Trophoblast cell (in vitro differentiated cells and primary cell): Measurements from ENCODE around the gene ERG.
A peak's percentile ranks its signal among the peaks of the same experiment; 100 is the strongest.

Source experiments
- DNase-seq, 2 donors: peaks; one replicate each; pipeline ENCODE4 v3.0.0-alpha.2; 2016
- H2AFZ ChIP-seq: 2 replicates; pipeline ENCODE4 v1.6.1; 2013; ENCODE audit warnings: low read length, moderate library complexity, mild to moderate bottlenecking; ENCODE audit not compliant: insufficient read depth, poor library complexity
- H2AK5ac ChIP-seq: 2 replicates; pipeline ENCODE4 v1.6.1; 2013; ENCODE audit warnings: mild to moderate bottlenecking, low read length
- H2BK120ac ChIP-seq: 2 replicates; pipeline ENCODE4 v1.6.1; 2013; ENCODE audit warnings: low read length, mild to moderate bottlenecking, moderate library complexity; ENCODE audit not compliant: insufficient read depth, poor library complexity
- H2BK12ac ChIP-seq: 2 replicates; pipeline ENCODE4 v1.6.1; 2013; ENCODE audit warnings: mild to moderate bottlenecking, low read length, moderate library complexity
- H2BK5ac ChIP-seq: 2 replicates; pipeline ENCODE4 v1.6.1; 2013; ENCODE audit warnings: low read length, low read depth, moderate library complexity, mild to moderate bottlenecking; ENCODE audit not compliant: poor library complexity
- H3K14ac ChIP-seq: 2 replicates; pipeline ENCODE4 v1.6.1; 2013; ENCODE audit warnings: mild to moderate bottlenecking, low read length
- H3K18ac ChIP-seq: 2 replicates; pipeline ENCODE4 v1.6.1; 2013; ENCODE audit warnings: mild to moderate bottlenecking, low read length
- H3K23ac ChIP-seq: 2 replicates; pipeline ENCODE4 v1.6.1; 2013; ENCODE audit warnings: low read length
- H3K27ac ChIP-seq: 2 replicates; pipeline ENCODE4 v1.5.1; 2013; ENCODE audit warnings: low read depth, mild to moderate bottlenecking, inconsistent platforms, low read length, moderate library complexity
- H3K27me3 ChIP-seq: 2 replicates; pipeline ENCODE4 v1.6.1; 2013; ENCODE audit warnings: inconsistent platforms, mild to moderate bottlenecking, low read length, moderate library complexity; ENCODE audit not compliant: insufficient read depth
- H3K36me3 ChIP-seq, 2 experiments: 1 replicate in 1 of 2; 2 replicates in 1 of 2; pipeline ENCODE4 v1.6.1; 2013; ENCODE audit warnings: low read length in 2 of 2, mild to moderate bottlenecking in 2 of 2, moderate library complexity in 1 of 2; ENCODE audit not compliant: insufficient read depth in 2 of 2, control insufficient read depth in 1 of 2
- H3K4ac ChIP-seq: 2 replicates; pipeline ENCODE4 v1.6.1; 2013; ENCODE audit warnings: low read depth, mild to moderate bottlenecking, low read length, moderate library complexity
- H3K4me1 ChIP-seq, 2 experiments: 1 replicate in 1 of 2; 2 replicates in 1 of 2; pipeline ENCODE4 v1.6.1; 2013; ENCODE audit warnings: low read length in 2 of 2, mild to moderate bottlenecking in 2 of 2, moderate library complexity in 1 of 2; ENCODE audit not compliant: insufficient read depth in 2 of 2, control insufficient read depth in 1 of 2
- H3K4me2 ChIP-seq: 2 replicates; pipeline ENCODE4 v1.6.1; 2013; ENCODE audit warnings: inconsistent platforms, mild to moderate bottlenecking, low read length, moderate library complexity
- H3K4me3 ChIP-seq: 2 replicates; pipeline ENCODE4 v1.5.1; 2013; ENCODE audit warnings: mild to moderate bottlenecking, low read depth, low read length, inconsistent platforms
- H3K79me1 ChIP-seq: one replicate; pipeline ENCODE4 v1.6.1; 2013; ENCODE audit warnings: low read length
- H3K79me2 ChIP-seq: 2 replicates; pipeline ENCODE4 v1.6.1; 2013; ENCODE audit warnings: low read length, mild to moderate bottlenecking; ENCODE audit not compliant: control insufficient read depth, insufficient read depth, poor library complexity
- H3K9ac ChIP-seq: 2 replicates; pipeline ENCODE4 v1.6.1; 2013; ENCODE audit warnings: mild to moderate bottlenecking, low read length
- H3K9me3 ChIP-seq: 2 replicates; pipeline ENCODE4 v1.6.1; 2013; ENCODE audit warnings: low read depth, mild to moderate bottlenecking, control low read depth, inconsistent platforms, low read length; ENCODE audit not compliant: insufficient read depth
- H4K12ac ChIP-seq: 2 replicates; pipeline ENCODE4 v1.6.1; 2013; ENCODE audit warnings: low read depth, mild to moderate bottlenecking, low read length, moderate library complexity
- H4K8ac ChIP-seq: 2 replicates; pipeline ENCODE4 v1.6.1; 2013; ENCODE audit warnings: low read depth, mild to moderate bottlenecking, low read length, moderate library complexity
- H4K91ac ChIP-seq: one replicate; pipeline ENCODE4 v1.6.1; 2013; ENCODE audit warnings: low read depth, mild to moderate bottlenecking, low read length, moderate library complexity
- WGBS: extraction: QIAGEN DNeasy Blood & Tissue Kit; methylation state at CpG from one replicate; pipeline ENCODE4 v1.1.7; 2013; ENCODE audit warnings: missing lambda C conversion rate; ENCODE audit not compliant: insufficient read length, insufficient coverage; ENCODE audit errors: extremely low coverage; 5-methylcytosine and 5-hydroxymethylcytosine counted together

Gene ERG

DNA sequence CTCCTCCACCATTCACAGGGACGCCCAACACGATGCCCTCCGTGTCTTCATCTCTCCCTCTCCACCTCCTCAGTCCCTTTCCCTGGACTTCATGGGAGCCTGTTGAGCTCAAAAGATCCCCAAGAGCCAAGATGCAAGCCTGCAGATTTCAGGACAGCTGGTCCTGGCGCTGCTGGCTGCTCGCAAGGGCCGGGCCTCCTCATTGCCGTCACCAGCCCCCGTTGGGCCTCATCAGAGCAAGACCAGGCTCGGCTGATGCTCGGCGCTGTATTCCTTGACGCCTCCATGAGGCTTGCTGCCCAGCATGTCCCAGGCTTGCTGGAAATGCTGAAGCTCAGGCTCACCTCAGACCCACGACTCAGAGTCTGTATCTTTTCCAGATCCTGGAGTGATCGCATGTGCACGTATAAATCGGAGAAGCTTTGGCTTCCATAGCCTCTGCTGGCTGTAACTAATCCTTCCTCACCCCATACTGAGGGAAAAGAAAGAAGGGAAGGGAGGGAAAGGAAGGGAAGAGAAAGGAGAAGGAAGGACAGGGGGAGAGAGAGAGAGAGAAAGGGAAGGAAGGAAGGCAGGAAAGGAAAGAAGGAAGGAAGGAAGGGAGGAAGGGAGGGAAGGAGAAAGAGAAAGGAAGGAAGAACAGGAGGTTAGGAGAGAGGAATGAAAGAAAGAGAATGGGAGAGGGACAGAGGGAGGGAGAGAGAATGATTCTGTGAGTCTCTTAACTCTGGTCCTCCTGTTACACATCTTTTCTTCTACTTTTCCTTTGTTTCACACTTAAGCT is 146.9 kb downstream of the ERG start:
- Histone ChIP-seq H2BK120ac (peak overlapping the region; percentile 65), H3K18ac (peak overlapping the region; percentile 28), H3K14ac (peak overlapping the region; percentile 77), H3K4me2 (no peak overlapping the region), H3K79me1 (peaks cover 9% of the 10 kb centered on the region), H2AK5ac (peak overlapping the region; percentile 90), H3K36me3 (no peaks in the 10 kb centered on the region), H3K4me3 (no peak overlapping the region), H3K9me3 (no peaks in the 10 kb centered on the region), H3K23ac (no peak overlapping the region), H3K4me1 (peaks cover 3 to 10% of the 10 kb centered on the region in 2 experiments), H3K4ac (no peak overlapping the region), H4K91ac (peak overlapping the region; percentile 83), H3K27ac (no peak overlapping the region), H2AFZ (no peak overlapping the region), H4K8ac (peak overlapping the region; percentile 67), H4K12ac (no peak overlapping the region), H2BK12ac (peak overlapping the region; percentile 93), H3K9ac (no peak overlapping the region), H3K27me3 (no peaks in the 10 kb centered on the region), H2BK5ac (peak overlapping the region; percentile 10), H3K79me2 (no peaks in the 10 kb centered on the region)
- no CpG with 5 or more reads among the region's 16 CpGs for WGBS
- no peak for DNase-seq

DNA sequence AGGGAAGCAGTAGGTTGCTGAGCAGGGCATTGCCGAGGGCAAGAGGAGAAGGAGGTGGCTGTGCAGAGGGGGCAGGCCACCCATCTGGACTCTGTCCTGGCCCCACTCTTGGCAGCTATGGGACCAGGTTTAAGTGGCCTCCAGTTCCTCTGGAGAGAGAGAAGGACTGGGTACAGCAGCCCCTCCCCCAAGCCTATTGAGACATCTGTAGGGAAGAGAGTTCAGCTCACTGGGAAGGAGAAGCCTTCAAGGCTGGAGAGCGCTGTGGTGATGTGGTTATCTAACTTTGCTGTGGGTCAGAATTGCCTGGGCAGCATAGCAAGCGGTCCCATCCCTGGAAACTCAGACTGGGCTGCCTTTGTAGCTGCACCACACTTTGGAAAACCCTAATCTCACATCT is 147.6 kb downstream of the ERG start:
- Histone ChIP-seq H4K91ac (peak overlapping the region; percentile 83), H2BK5ac (no peak overlapping the region), H2AK5ac (no peak overlapping the region), H4K12ac (no peak overlapping the region), H3K4me1 (peaks cover 3 to 10% of the 10 kb centered on the region in 2 experiments), H3K4ac (no peak overlapping the region), H3K79me1 (peaks cover 9% of the 10 kb centered on the region), H3K36me3 (no peaks in the 10 kb centered on the region), H3K14ac (no peak overlapping the region), H3K23ac (no peak overlapping the region), H3K18ac (no peak overlapping the region), H4K8ac (no peak overlapping the region), H3K9ac (no peak overlapping the region), H3K4me3 (no peak overlapping the region), H2BK12ac (peak overlapping the region; percentile 93), H3K9me3 (no peaks in the 10 kb centered on the region), H2AFZ (no peak overlapping the region), H3K27ac (no peak overlapping the region), H3K79me2 (no peaks in the 10 kb centered on the region), H3K27me3 (no peaks in the 10 kb centered on the region), H2BK120ac (no peak overlapping the region), H3K4me2 (no peak overlapping the region)
- no peak for DNase-seq
- WGBS = no CpG with 5 or more reads among the region's 3 CpGs

DNA sequence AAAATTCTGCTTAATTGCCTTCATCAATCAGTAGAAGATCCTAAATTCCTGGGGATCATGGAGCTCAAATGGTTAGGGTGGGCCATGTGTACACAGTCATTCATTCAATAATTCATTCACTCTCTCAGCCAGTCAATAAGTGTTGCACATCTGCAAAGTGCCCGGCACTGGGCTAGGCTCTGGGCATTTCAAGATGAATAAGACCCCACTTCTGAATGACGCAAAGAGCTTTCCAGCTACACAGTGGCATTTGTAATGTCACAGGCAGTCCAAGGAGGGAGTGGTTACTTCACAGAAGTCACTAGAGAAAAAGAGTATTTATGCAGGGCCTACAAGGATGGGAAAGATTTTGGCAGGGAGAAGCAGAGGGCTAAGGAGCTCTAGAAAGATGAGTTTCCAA is 148.3 kb downstream of the ERG start:
- peaks cover 9% of the 10 kb centered on the region for H3K79me1 ChIP-seq

DNA sequence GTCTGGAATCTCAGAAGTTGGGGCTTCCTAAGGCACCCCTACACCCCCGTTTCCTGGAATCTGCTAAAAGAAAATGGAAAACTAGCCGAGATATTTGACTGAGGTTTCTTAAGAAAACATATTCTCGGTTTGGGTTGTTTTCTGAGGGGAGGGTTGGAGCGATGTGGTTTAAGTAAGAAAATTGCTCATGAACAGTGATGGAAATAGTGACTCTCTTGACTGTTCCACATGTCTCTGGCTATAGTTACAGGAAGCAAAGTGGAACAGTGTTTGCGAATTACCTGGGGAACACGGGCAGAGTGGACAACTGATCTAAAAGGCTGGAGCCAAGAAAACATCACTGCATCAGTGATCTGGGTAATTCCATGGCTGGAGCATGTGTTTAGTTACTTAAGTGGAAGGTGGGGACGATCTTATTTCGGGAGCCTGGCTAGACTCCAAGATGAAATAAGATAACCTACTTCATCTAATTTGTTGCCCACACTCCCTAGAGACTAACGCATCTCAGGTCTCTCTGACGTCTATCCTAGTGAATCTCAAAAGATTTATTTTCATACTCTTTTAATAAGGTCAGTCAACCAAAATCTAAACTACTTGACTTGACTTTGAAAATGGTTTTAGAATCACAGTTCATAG is 149.0 kb downstream of the ERG start:
- H2AFZ ChIP-seq = no peak overlapping the region
- no peaks in the 10 kb centered on the region for H3K27me3 ChIP-seq
- no peaks in the 10 kb centered on the region for H3K79me2 ChIP-seq
- H3K4ac ChIP-seq = no peak overlapping the region
- H3K27ac ChIP-seq = no peak overlapping the region
- H3K23ac ChIP-seq = no peak overlapping the region
- no peak overlapping the region for H2AK5ac ChIP-seq
- no peak overlapping the region for H4K91ac ChIP-seq
- DNase-seq = no peak
- WGBS = 100% methylated on average over 1 of the region's 10 CpGs
- no peak overlapping the region for H3K14ac ChIP-seq
- peaks cover 3 to 10% of the 10 kb centered on the region in 2 experiments for H3K4me1 ChIP-seq
- H2BK120ac ChIP-seq = no peak overlapping the region
- H4K12ac ChIP-seq = no peak overlapping the region
- no peak overlapping the region for H3K4me3 ChIP-seq
- H3K36me3 ChIP-seq = no peaks in the 10 kb centered on the region
- no peak overlapping the region for H3K4me2 ChIP-seq
- H3K18ac ChIP-seq = no peak overlapping the region
- H2BK12ac ChIP-seq = no peak overlapping the region
- no peaks in the 10 kb centered on the region for H3K9me3 ChIP-seq
- no peak overlapping the region for H4K8ac ChIP-seq
- no peak overlapping the region for H3K9ac ChIP-seq
- peaks cover 9% of the 10 kb centered on the region for H3K79me1 ChIP-seq
- no peak overlapping the region for H2BK5ac ChIP-seq

More for the DNA sequence above, 148.3 kb downstream of the ERG start:
- no peak overlapping the region for H3K4me2 ChIP-seq
- H3K27me3 ChIP-seq = no peaks in the 10 kb centered on the region
- no peak overlapping the region for H3K18ac ChIP-seq
- H4K12ac ChIP-seq = no peak overlapping the region
- H2AFZ ChIP-seq = no peak overlapping the region
- no peaks in the 10 kb centered on the region for H3K36me3 ChIP-seq
- no peak overlapping the region for H4K8ac ChIP-seq
- DNase-seq = no peak
- no peak overlapping the region for H3K27ac ChIP-seq
- H2BK12ac ChIP-seq = no peak overlapping the region
- H3K79me2 ChIP-seq = no peaks in the 10 kb centered on the region
- WGBS = no CpG with 5 or more reads among the region's 2 CpGs
- H3K9ac ChIP-seq = no peak overlapping the region
- H2AK5ac ChIP-seq = no peak overlapping the region
- no peak overlapping the region for H3K23ac ChIP-seq
- no peak overlapping the region for H3K4ac ChIP-seq
- no peak overlapping the region for H2BK120ac ChIP-seq
- H2BK5ac ChIP-seq = no peak overlapping the region
- no peak overlapping the region for H3K14ac ChIP-seq
- H3K4me3 ChIP-seq = no peak overlapping the region
- no peak overlapping the region for H4K91ac ChIP-seq
- H3K4me1 ChIP-seq = peaks cover 3 to 10% of the 10 kb centered on the region in 2 experiments
- no peaks in the 10 kb centered on the region for H3K9me3 ChIP-seq
